NT2/D1 (cell line): ENCODE measurements around the gene GPRC5C.

Experiments used
- SUZ12 ChIP-seq: IDR thresholded peaks from 2 replicates; pipeline ENCODE4 v1.6.1; 2011; ENCODE audit not compliant: insufficient read length, insufficient read depth; ENCODE audit errors: extremely low read depth
- YY1 ChIP-seq: IDR thresholded peaks from 2 replicates; pipeline ENCODE4 v1.6.1; 2011; ENCODE audit not compliant: insufficient read length, insufficient read depth
- ZNF274 ChIP-seq: IDR thresholded peaks from 2 replicates; pipeline ENCODE4 v1.6.1; 2011; ENCODE audit warnings: mild to moderate bottlenecking, low read depth, low read length

DNA sequence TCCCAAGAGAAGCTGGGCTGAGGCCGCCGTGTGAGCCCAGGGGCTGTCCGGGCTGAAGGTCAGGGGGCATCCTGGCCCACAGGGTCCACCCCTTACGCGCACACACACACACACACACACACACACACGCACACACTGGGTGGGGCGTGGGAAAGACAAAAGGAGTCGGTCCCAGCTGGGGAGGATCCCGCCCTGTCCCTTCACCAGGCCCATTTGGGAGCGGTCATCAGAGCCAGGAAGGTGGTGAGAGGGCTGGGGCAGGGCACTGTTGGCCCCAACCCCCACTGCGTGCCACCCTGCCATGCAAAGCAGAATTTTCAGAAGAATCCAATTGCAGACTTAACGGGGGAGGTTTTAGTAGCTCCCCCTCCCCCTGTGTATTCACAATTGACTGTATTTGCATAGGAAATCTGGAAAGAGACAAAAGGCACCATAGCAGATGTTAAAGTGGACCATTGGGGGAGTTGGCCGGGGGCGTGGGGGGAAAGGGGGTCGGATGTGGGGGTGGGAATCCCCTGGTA lies 23.2 kb downstream of the GPRC5C start:
- TF ChIP-seq ZNF274, result no peak
- TF ChIP-seq YY1, result no peak
- no peak for TF ChIP-seq SUZ12
